ENCODE measurements around the gene SYNJ2.

SYNJ2 gene

DNA sequence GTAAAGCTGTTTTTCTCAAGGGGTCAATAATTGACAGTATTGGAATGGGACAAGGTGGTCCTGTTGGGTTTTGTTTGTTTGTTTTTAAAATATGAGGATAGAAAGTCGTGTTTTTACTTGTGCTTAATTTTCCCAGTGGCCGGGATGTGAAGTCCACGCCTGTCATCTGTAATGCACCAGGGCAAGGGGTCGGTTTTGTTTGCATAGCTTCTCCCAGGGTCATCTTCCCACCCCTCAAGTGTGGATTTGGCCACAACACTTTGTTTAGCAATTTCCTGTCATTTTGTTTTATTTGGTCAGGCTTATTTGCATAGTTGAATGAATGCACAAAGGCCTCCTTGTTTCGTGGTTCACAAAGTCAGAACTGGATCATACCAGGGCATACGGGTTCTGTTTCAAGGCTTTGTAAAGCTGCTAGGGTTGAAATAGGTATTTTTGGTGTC is 29.8 kb downstream of the SYNJ2 start:
- no peak for DNase-seq (ENCODE audit: low spot score)

DNA sequence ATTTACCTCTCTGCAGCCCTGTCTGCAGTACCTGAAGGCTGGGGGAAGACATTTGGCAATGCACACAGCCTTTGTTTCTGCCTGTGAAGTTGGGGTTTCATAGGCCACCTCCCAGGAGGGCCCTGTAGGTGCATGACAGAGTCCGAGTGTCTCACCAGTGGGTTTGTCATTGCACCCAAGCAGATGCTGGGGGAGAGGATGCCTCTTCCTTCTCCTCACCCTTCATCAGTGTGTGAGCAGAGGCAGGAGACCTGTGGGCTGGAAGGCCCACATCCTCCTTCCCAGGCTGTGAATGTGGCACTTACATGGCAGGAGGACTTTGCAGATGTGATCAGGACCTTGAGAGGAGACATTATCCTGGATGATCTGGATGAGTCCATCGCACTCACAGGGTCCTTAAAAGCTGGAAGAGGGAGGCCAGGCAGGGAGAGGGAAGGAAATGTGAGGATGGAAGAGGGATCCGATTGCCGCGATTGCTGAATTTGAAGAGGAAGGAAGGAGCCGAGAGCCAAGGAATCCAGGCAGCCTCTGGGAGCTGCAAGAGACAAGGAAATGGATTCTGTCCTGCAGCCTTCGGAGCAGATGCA is 30.4 kb downstream of the SYNJ2 start:
- no peak for DNase-seq (ENCODE audit: low spot score)

DNA sequence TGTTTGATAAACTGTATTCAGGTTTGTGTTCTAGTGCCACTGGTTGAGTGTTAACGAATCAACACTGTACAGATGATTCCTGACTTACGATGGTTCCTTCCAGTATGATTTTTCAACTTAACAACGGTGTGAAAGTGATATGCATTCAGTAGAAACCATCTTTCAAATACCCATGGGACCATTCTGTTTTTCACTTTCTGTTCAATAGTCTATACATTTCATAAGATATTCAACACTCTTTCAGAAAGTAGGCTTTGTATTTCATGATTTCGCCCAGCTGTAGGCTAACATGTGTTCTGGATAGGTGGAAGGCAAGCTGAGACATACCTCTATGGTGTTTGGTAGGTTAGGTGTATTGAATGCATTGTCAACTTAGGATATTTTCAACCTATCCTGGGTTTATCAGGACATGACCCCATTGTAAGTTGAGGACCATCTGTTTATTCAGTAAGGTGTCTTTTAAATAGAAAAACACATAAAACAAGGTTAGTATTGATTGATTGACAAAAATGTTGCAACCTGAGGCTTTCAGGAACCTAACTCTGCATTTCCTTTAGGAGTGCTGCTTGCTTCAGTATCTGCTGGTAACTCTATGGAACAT is 32.3 kb downstream of the SYNJ2 start:
- no peak for DNase-seq (ENCODE audit: low spot score)

DNA sequence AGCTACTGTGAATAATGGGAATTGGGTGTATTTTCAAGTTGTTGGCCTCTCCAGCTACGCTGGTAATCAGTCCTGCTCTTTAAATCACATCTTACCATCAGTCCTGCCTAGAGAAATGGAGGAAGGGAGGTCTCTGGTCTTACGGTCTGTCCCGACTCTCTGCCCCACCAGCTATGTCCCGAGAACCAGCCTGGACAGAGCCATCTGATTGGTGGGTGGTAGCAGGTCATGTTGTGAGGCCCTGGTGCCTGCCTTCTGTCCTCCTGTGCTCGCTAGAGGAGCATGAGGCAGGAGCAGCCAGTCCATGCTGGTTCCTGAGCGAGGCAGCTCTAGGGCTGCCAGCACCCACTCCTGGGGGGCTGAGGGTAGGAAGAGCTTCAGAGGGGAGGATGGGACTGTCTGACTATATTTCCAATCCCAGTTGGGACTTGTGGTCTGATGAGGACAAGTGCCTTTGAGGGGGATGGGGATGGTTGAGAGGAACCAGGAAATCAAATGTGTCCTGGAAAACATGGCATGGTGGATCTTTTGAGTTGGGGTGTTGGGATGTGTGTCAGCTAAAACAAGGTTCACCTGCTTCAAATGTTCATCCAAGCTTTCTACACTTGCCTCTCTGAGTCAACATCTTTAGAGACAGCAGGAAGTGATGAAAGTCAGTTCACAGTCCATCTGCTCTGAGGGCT is 33.0 kb downstream of the SYNJ2 start:
- DNase-seq (ENCODE audit: low spot score): no peak

DNA sequence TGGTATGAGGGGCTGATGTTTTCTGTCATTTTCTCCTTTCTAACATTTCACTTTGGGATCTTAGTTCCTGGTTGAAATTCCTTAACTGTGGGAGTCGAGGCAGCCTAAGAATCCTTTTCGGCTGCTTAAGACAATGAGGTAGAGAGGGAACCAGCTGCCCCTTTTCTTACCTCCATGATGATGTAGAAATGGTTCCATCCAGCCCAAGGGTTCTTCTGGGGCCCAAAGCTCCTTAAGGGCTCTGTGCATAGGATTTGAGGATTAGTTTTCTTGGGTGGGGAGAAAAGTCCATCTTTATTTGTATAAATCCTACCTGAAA is 33.5 kb downstream of the SYNJ2 start:
- no peak for DNase-seq (ENCODE audit: low spot score)

DNA sequence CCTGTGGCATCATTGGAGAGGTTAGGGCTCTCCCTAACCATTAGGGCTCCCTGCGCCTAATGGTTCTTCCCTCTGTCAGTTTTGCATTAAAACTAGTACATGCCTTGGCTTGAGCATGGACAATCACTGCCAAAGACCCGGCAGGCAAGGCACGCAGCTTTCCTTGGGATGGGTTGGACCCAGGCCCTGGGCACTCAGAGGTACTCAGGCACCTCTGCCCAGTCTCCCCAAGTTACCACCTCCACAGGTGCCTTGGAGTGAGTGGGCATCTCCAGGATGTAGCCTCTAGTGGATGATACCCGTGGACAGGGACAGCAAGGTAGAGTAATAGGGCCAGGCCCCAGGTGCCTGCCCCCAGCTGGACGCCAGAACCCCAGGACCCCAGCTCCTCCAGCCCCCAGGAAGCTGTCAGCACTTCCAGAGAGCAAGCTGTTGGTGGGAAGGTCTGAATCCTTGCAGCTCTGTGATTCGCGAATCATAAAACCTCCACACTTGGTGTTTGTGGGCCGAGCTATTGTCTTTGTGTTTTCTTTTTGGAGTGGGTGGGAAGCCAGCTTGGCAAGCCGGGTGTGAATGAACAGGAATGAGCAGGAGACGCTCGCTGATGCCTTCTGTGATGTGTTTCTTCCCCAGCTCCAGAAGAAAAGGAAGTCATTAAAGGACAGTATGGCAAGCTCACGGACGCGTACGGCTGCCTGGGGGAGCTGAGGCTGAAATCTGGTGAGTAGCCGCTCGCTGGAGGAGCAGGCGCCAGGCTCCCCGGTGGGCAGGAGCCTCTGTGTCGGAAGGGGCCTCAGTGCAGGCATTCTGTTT is 35.1 kb downstream of the SYNJ2 start:
- DNase-seq (ENCODE audit: low spot score): no peak

DNA sequence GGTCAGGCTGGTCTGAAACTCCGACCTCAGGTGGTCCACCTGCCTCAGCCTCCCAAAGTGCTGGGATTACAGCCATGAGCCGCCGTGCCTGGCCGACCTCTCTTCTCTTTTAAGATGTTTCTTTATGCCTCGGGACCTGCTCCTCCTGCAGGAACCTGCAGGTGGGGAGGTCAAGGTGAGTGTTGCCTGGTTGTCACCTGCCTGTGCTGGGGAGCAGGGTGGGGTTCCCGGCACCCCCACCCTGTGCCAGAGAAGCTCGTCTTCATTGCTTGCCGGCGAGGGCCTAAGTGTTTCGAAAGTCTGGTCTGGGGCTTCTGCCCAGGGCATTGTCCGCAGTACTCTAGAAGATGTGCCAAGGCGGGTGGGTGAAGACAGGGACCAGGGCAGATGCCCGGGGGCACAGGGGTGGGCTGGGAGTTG is 36.0 kb downstream of the SYNJ2 start:
- no peak for DNase-seq (ENCODE audit: low spot score)

DNA sequence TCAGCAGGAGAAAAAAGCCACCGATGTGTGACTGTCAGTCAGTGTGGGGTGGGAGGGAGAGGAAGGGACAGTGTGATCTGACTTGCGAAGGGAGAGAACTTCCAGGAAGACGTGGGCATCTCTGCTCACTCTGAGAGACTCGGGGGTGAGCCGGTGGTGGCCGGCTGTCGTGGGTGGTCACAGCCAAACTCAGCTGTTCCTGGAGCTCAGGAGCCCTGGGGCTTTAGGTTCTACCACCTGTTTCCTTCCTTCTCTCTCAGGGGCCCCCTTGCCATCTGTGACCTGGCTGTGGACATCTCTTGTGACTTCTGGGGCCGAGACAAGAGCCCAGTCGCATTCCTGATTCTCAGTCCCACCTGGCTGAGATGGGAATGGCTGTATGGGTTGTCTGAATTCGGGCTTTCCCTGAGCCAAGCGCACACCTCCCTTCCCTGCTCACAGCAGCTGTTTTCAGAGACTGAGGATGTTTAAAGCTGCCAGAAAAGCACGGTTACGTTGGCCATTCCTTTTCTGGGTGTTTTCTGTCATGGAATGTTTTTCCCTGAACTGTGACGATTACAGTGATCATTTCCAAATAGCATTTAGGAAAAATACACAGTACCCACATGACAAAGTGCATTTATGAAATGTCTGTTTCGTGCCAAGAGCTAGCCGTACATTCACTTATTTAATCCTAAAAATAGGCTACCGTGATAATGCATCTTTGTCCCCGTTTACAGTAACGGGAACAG is 36.5 kb downstream of the SYNJ2 start:
- no peak for DNase-seq (ENCODE audit: low spot score)

DNA sequence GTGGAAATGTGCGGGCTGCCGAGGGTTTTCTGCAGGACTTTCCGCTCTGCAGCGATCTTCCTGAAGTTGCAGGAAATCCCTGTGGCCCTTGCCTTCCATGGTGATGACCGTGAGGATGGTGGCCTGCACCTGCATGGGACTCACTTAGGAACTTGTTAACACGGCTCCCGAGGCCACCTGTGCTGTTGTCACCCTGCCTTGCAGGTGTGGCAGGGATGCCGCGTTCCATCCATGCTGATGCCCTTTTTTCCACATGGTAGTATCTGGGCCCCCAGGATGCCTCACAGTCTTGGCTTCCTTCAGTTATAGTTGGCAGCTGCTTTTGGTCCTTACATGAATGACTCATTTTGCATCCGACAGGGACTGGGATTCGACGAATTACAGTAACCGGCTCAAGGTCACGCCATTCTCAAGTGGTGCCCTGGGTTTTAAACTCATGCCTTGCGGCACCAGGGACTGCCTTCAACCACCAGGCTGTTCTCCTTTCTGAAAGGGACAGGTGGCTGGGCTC is 37.2 kb downstream of the SYNJ2 start:
- DNase-seq (ENCODE audit: low spot score): no peak

DNA sequence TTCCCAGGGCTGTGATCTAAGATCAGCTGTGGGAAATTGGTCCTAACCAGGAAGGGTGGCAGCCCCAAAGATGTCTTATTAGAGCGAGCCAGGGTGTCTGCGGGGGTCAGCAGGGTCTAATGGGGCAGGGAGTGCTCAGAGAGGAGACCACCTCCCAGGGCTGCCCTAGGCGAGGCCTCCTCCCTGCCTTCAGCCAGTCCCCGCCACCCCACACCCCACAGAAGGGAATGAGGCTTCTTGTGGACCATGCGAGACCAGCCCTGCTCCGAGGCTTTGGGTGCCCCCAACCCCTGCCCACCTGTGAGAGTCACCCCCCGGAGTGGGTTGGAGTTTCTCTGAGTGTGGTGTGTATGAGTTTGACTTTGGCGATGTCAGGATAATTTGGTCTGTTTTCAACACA is 37.8 kb downstream of the SYNJ2 start:
- DNase-seq (ENCODE audit: low spot score): no peak

DNA sequence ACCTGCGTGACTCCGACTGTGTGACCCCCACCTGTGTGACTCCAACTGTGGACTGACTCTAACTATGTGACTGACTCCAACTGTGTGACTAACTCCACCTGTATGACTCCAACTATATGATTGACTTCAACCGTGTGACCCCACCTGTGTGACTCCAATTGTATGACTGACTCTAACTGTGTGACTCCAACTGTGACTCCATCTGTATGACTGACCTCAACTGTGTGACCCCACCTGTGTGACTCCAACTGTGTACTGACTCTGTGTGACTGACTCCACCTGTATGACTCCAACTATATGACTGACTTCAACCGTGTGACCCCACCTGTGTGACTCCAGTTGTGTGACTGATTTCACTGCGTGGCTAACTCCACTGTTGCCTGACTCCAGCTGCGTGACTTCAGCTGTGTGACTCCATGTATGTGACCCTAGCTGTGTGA is 38.6 kb downstream of the SYNJ2 start:
- DNase-seq (ENCODE audit: low spot score): no peak

DNA sequence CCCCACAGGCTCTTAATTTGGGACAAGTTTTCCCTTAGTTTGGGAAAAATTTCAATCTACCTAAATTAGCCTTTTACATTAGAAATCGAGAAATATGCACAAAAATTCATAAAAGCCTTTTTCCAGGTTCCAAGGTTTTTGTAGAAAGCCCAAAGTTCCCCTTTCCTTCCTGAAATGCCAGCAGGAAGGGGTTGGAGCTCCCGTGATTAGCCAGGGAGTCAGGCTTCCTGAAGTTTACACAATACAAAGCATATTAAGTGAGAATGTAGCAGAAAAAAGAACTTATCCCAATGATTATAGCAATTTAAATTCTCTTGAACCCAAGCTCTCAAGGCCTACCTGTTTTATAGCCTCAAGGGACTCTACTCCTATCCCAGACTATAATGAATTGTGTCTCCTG is 39.1 kb downstream of the SYNJ2 start:
- DNase-seq (ENCODE audit: low spot score): no peak

DNA sequence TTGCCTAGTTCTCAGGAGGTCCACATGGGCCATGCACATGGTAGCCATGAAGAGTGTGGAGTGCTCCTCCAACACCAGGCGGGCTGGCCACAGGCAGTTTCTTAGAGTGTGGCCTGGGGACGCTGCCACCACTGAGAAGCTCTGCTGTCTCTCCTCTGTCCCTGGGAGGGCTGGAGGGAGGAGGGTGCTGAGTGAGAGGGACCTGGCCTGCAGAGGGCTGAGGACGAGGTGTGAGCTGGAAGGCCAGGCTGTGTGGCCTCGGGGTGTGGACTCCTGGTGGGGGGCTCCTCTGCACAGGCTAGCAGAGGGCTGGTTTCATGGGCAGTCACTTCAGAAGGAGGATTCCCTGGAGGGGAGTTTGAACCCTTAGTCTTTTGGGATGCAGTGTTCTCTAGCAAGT is 39.7 kb downstream of the SYNJ2 start:
- DNase-seq (ENCODE audit: low spot score): no peak

DNA sequence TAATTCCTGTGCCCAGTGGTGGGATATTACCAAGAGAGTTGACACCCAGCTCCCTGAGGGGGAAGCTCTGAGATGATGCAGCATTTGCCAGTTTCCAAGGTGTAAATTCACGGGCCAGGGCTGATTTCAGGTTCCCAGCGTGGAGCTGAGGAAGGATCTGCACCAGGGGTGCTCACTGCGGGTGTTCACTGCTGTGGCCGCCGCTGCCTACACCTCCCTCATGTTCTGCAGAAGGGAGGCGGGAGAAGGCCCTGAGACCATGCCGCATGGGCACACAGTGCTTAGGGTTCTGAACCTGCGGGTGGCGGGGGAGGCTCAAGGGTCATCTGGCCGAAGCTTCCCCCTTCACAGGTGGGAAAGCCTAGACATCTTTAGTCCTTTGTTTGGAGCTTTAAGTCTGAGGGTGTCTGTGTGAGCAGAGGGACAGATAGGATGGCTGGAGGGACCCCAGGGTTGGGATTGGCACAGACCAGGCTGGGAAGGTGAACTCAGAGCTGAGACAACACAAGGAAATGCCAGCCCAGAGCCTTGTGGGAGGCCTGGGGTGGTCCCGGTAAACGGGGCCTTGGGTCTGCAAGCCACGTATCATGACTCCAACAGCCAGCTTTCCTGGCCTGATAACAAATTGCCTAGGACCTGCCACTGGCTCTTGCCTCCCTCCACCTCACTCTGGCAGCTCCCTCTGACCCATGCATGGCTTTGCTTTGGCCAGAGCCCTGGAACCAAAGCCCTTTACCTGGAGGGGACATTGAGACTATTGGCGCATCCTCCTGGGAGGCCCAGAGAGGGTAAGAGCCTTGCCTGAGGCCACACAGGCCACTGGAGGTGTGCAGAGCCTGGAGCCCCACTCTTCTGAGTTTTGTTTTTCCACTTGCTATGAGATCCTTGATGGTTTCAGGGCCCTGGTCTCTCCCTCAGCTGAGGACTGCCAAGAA is 40.4 kb downstream of the SYNJ2 start:
- DNase-seq (ENCODE audit: low spot score): no peak

DNA sequence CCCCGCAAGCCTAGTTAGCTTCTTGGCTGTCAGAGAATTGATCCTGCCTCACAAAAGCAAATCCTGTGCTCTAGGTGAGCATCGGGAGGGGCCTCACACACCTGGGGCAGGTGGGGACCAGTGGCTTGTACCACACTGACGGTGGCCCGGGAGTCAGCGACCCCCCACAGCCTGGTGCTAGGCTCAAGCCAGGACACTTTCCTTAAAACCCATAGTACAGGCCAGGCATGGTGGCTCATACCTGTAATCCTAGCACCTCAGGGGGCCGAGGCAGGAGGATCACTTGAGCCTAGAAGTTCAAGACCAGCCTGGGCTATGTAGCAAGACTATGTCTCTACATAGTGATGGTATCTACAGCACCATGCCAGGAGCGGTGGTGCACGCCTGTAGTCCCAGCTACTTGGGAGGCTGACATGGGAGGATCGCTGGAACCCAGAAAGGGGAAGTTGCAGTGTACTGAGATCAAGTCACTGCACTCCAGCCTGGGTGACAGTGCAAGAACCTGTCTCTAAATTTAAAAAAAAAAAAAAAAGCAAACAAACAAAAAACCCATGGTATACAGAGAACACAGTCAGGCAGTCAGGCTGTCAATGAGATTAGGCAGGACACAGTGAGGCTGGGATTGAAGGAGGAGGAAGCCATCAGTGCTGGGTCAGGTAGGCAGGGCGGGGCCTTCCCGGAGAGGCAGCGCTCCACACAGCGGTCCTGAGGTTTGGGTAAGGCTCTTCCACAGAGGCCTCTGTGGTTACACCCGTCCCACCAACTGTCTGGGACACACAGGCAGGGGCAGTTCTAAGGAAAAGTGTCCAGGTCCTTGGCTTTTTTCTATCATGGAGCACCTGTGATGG is 41.3 kb downstream of the SYNJ2 start:
- no peak for DNase-seq (ENCODE audit: low spot score)

DNA sequence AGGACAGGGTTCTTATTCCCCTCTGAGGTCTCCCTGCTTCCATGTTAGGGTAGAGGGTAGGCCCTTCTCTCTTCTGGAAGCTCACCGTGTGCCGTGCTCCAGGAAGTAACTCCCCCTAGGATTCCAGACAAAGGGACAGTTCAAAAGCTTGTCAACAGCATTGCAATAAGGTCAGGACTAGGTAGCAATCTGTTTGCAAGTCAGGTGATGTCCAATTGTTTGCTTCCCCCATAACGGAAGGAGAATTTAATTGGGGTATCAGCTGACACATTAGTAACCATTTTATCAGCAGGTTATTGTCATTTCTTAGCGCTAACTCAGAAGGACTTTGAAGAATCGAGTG is 41.9 kb downstream of the SYNJ2 start:
- no peak for DNase-seq (ENCODE audit: low spot score)

DNA sequence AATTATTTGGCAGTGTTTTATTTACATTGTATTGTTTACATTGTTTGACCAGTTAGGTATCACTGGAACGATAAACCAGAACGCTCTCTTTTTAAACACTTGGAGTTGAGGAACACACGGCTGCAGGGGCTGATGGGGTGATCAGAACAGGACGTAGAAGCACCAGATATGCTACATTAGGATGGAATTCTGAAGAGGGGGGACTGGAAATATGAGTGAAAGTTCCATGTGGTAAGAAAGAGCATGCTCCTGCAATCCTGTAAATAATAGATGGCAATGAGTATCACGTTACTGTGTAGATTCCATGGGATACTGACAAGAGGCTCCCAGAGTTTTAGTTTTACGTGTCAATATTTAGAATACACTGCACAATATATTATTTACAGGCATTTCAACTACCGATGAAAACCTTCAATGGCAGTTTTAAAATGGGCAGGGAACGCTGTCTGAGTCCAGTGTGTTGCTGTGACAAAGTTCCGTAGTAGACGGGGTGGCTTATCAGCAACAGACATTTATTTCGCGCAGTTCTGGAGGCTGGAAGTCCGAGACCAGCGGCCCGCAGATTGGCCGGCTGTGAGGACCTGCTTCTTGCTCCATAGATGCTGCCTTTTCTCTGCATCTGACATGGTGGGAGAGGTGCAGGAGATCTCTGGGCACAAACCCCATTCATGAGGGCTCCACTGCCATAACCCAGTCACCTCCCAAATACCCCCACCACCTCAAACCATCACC is 43.1 kb downstream of the SYNJ2 start:
- no peak for DNase-seq (ENCODE audit: low spot score)

DNA sequence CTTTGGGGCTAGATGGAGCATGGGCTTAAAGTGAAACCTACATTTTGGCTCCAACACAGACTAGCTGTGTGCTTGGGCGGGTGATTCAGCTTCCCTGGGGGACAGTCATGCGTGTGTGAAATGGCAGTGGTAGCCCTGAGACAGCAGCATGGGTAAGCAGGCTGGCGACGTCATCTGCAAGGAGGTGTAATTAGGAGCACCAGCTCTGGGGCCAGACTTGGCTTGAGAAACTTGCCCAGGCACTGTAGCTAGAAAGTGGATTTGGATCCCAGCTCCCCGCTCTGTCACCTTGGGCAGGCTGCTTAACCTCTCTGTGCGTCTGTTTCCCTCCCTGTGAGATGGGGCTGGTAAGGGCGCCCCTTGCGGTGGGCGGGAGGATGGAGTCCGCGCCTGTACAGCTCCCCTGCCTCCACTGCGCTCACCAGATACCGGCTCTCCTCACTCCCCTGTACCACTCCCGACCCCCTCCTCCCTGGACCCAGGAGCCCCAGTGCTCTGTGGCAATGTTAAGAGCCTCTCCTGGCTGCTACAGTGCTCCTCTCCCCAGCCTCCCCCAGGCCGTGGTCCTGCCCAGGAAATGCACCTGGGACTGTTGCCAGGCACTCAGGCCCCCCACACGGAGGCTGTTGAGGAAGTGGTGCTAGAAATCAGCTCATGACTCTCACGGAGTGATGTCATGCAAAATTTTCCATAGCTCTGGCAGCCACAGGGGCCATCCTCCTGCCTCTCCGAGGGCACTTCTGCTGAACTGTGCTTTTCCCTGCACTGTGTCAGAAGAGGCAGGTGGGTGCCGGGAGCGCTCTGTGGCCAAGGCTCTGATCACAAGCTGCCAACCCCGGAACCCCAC is 44.6 kb downstream of the SYNJ2 start:
- no peak for DNase-seq (ENCODE audit: low spot score)

Data from D341Med (cell line).